H1 (cell line): Measurements from ENCODE around the gene PAOX. TPM values are rescaled to one million over a fixed set of nuclear protein-coding genes. Genes with fewer than 3 reads are reported as not detected.

ENCODE experiments used
- BACH1 ChIP-seq: IDR thresholded peaks from 2 replicates; pipeline ENCODE4 v1.6.1; 2012; ENCODE audit warnings: low read length, improper control_type of control experiment
- CEBPB ChIP-seq: IDR thresholded peaks from 2 replicates; pipeline ENCODE4 v1.6.1; 2012; ENCODE audit warnings: low read depth, low read length
- CREB1 ChIP-seq: IDR thresholded peaks from 2 replicates; pipeline ENCODE4 v1.6.1; 2012; ENCODE audit warnings: inconsistent platforms
- FOSL1 ChIP-seq: IDR thresholded peaks from 2 replicates; pipeline ENCODE4 v1.6.1; 2011; ENCODE audit warnings: mild to moderate bottlenecking, low read depth, low read length, moderate library complexity; ENCODE audit not compliant: insufficient read depth
- GABPA ChIP-seq: IDR thresholded peaks from 2 replicates; pipeline ENCODE4 v1.6.1; 2011; ENCODE audit warnings: mild to moderate bottlenecking, low read length, moderate library complexity, borderline replicate concordance; ENCODE audit not compliant: insufficient read depth
- HDAC2 ChIP-seq, 2 experiments: fragments of 300-600 bp in 1 of 2; sonication (generic) in 1 of 2; IDR thresholded peaks; 2 replicates each; pipeline ENCODE4 v1.6.1; 2011 to 2012; ENCODE audit warnings: low read depth in 2 of 2, low read length in 2 of 2, mild to moderate bottlenecking in 2 of 2, moderate library complexity in 2 of 2, borderline replicate concordance in 1 of 2, inconsistent platforms in 1 of 2
- JUN ChIP-seq: IDR thresholded peaks from 2 replicates; pipeline ENCODE4 v1.6.1; 2011; ENCODE audit warnings: low read depth, mild to moderate bottlenecking, improper control_type of control experiment, low read length
- KDM4A ChIP-seq: IDR thresholded peaks from one replicate; pipeline ENCODE4 v1.7.1; 2012; ENCODE audit warnings: low read depth, mild to moderate bottlenecking, moderate library complexity, low read length, inconsistent platforms; ENCODE audit not compliant: severe bottlenecking
- KDM5A ChIP-seq: fragments of 200-600 bp; IDR thresholded peaks from 2 replicates; pipeline ENCODE4 v1.7.1; 2012; ENCODE audit warnings: mild to moderate bottlenecking, low read length, inconsistent platforms, mixed read lengths
- MAFK ChIP-seq: IDR thresholded peaks from 2 replicates; pipeline ENCODE4 v1.6.1; 2012; ENCODE audit warnings: low read depth, mild to moderate bottlenecking, improper control_type of control experiment, low read length
- NANOG ChIP-seq: IDR thresholded peaks from 2 replicates; pipeline ENCODE4 v1.6.1; 2011; ENCODE audit warnings: low read length, low read depth, mild to moderate bottlenecking, inconsistent platforms; ENCODE audit not compliant: insufficient read depth, poor library complexity, severe bottlenecking
- NRF1 ChIP-seq: IDR thresholded peaks from 2 replicates; pipeline ENCODE4 v1.6.1; 2011; ENCODE audit warnings: mild to moderate bottlenecking, low read depth, low read length, improper control_type of control experiment
- PHF8 ChIP-seq: fragments of 200-600 bp; sonication (generic); conservative IDR thresholded peaks from 2 replicates; pipeline ENCODE4 v1.7.1; 2012; ENCODE audit warnings: low read depth, mild to moderate bottlenecking, inconsistent platforms, low read length, moderate library complexity
- POLR2A ChIP-seq, 2 experiments: IDR thresholded peaks; 1 replicate in 1 of 2; 2 replicates in 1 of 2; pipeline ENCODE4 v1.6.1; 2011; ENCODE audit warnings: low read depth in 2 of 2, low read length in 2 of 2, mild to moderate bottlenecking in 2 of 2; ENCODE audit errors: control extremely low read depth in 1 of 2
- RBBP5 ChIP-seq: IDR thresholded peaks from 2 replicates; pipeline ENCODE4 v1.7.1; 2012; ENCODE audit warnings: low read depth, mild to moderate bottlenecking, inconsistent platforms, low read length, moderate library complexity, borderline replicate concordance
- RNF2 ChIP-seq: fragments of 200-900, 300-1000 bp; sonication (generic); IDR thresholded peaks from 2 replicates; pipeline ENCODE4 v1.7.1; 2016; ENCODE audit warnings: borderline replicate concordance, low read depth, mild to moderate bottlenecking, antibody characterized with exemption, low read length; ENCODE audit not compliant: poor library complexity, severe bottlenecking; ENCODE audit errors: missing control alignments
- SP1 ChIP-seq: IDR thresholded peaks from 2 replicates; pipeline ENCODE4 v1.6.1; 2011; ENCODE audit warnings: low read depth, low read length
- SP4 ChIP-seq: IDR thresholded peaks from 2 replicates; pipeline ENCODE4 v1.6.1; 2012; ENCODE audit warnings: low read length, inconsistent platforms
- SUZ12 ChIP-seq: fragments of 200-600 bp; sonication (generic); IDR thresholded peaks from 2 replicates; pipeline ENCODE4 v1.6.1; 2012; ENCODE audit warnings: mild to moderate bottlenecking, inconsistent platforms, low read length, moderate library complexity, mixed read lengths
- TAF7 ChIP-seq: optimal IDR thresholded peaks from 2 replicates; pipeline ENCODE3; 2011; ENCODE audit warnings: low read depth, mild to moderate bottlenecking, inconsistent platforms, low read length, moderate library complexity, borderline replicate concordance
- TBP ChIP-seq: IDR thresholded peaks from 2 replicates; pipeline ENCODE4 v1.6.1; 2011; ENCODE audit warnings: low read depth, low read length, improper control_type of control experiment
- TCF12 ChIP-seq: IDR thresholded peaks from 2 replicates; pipeline ENCODE4 v1.6.1; 2011; ENCODE audit warnings: low read depth, mild to moderate bottlenecking, low read length
- YY1 ChIP-seq: IDR thresholded peaks from 2 replicates; pipeline ENCODE4 v1.6.1; 2011; ENCODE audit warnings: low read depth, mild to moderate bottlenecking, low read length
- polyA plus RNA-seq, 7 experiments: library from polyadenylated mRNA; depleted of rRNA in 3 of 7; stranded (reverse) in 5 of 7; unstranded in 2 of 7; fragments of >200 nt in 5 of 7; fragments of 200-250 nt in 2 of 7; gene quantifications; 1 replicate in 5 of 7; 2 replicates in 1 of 7; 4 replicates in 1 of 7; pipeline versions ENCODE4 v1.2.1 to v1.2.3, GENCODE V29; 2011 to 2013; ENCODE audit warnings: missing spikeins in 2 of 7, mixed read lengths in 2 of 7
- total RNA-seq: library from RNA; stranded (reverse); fragmentation: NEBNext Ultra II Directional; extraction: Animal tissue kit (Norgen Biotek cat#: 25700); gene quantifications from 2 replicates; pipeline ENCODE4 v1.2.1, GENCODE V29; 2021
- TF ChIP-seq, protein P1 (sequence below): IDR thresholded peaks from 2 replicates; pipeline ENCODE4 v1.6.1; 2012; ENCODE audit warnings: inconsistent platforms

The PAOX gene
- total and polyA plus RNA-seq, 2 of the 8 experiments (the other 6 are each of a cell fraction or from before 2014, with no cell fraction given): 3.7 to 4.3 TPM

GRCh38 chr10:133394064-133394663, 15.1 kb downstream of the PAOX start, which contains the start of gene MTG1 (continued):
- TF ChIP-seq SP4 (0 out of 2 replicates have a peak, but pooled peaks have one; percentile 80), FOSL1 (0 out of 2 replicates have a peak, but pooled peaks have one; percentile 24), SP1 (peak; percentile 37; the same call in 1 of the 2 replicates), GABPA (peak; percentile 98), SUZ12 (no peak), CEBPB (no peak), BACH1 (no peak), NANOG (no peak), YY1 (peak; percentile 85; the same call in 1 of the 2 replicates), NRF1 (peak; percentile 98), PHF8 (peak; percentile 99), TAF7 (peak; percentile 82), TCF12 (0 out of 2 replicates have a peak, but pooled peaks have one; percentile 37), CREB1 (0 out of 2 replicates have a peak, but pooled peaks have one; percentile 32), RBBP5 (peak; percentile 85), KDM5A (peak; percentile 68; the same call in 1 of the 2 replicates), POLR2A (IDR thresholded peaks at IDR 0.05; ENCODE audit: control extremely low read depth in 1 of 2, low read depth in 2 of 2, low read length in 2 of 2) (peak; percentile 91 to 96), HDAC2 (IDR thresholded peaks at IDR 0.05; ENCODE audit: borderline replicate concordance in 1 of 2, low read depth in 2 of 2, low read length in 2 of 2) (peak; percentile 10 to 57; a peak in 1 of 4 replicates), JUN (no peak), TBP (peak; percentile 79; the same call in 1 of the 2 replicates), MAFK (no peak), RNF2 (no peak), KDM4A (peak; percentile 43)
- TF ChIP-seq, protein P1, sequence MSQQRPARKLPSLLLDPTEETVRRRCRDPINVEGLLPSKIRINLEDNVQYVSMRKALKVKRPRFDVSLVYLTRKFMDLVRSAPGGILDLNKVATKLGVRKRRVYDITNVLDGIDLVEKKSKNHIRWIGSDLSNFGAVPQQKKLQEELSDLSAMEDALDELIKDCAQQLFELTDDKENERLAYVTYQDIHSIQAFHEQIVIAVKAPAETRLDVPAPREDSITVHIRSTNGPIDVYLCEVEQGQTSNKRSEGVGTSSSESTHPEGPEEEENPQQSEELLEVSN: peak; percentile 73
- TF ChIP-seq, all 59 proteins: peak for 24
